CD4-positive, alpha-beta T cell treated with Interleukin-1 beta for 1 hour (primary cell): ENCODE results near the gene BDKRB2.

Experiments used
- DNase-seq, 2 donors: peaks; one replicate each; pipeline ENCODE4 v3.0.0-alpha.2; 2020 to 2022

The BDKRB2 gene

DNA sequence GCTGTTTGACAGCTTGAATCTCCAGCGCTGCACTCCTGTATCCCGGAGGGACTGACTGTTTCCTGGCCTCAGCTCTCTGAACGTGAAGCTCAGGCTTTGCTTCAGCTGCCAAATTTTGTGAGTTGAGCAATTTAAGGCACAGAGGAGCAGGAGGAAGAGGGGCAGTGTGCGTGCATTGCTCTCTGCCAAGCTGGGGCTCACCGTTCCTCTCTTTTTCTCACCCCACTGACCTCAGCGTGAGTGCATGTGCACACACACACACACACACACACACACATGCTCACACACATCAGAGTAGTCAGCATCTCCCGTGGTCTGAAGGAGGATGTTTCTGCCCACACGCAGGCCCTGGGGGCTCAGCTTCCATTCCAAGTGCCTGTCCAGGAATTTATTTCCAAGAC is 27.8 kb upstream of the BDKRB2 start:
- no peak for DNase-seq

DNA sequence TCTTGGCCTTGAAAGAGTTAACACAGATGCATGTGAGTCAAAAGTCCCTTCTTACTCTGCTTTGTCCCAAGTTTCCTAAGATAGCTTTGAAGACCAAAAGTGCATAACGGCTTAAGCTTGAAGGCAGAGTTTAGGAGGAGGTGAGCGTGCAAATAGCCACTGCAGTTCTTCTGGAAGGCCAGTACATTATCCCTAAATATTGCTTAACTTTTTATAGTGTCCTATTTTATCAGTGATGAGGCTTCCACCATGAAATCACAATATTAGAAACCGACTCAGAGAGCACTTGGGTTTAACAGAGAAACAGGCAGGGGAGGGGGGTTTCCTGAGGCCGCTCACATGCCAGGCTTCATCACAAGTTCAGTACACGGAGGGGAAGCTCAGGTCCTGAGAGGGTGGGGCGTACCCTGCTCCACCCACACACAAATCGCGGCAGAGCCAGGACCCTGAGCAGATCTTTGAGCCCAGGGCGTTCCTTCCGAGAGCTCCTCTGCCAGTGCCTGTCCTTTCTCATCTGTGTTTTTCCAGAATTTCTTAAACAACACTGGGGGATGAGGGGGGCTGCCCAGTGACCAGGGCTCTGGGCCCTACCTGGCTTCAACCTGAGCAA is 26.8 kb upstream of the BDKRB2 start:
- no peak for DNase-seq

DNA sequence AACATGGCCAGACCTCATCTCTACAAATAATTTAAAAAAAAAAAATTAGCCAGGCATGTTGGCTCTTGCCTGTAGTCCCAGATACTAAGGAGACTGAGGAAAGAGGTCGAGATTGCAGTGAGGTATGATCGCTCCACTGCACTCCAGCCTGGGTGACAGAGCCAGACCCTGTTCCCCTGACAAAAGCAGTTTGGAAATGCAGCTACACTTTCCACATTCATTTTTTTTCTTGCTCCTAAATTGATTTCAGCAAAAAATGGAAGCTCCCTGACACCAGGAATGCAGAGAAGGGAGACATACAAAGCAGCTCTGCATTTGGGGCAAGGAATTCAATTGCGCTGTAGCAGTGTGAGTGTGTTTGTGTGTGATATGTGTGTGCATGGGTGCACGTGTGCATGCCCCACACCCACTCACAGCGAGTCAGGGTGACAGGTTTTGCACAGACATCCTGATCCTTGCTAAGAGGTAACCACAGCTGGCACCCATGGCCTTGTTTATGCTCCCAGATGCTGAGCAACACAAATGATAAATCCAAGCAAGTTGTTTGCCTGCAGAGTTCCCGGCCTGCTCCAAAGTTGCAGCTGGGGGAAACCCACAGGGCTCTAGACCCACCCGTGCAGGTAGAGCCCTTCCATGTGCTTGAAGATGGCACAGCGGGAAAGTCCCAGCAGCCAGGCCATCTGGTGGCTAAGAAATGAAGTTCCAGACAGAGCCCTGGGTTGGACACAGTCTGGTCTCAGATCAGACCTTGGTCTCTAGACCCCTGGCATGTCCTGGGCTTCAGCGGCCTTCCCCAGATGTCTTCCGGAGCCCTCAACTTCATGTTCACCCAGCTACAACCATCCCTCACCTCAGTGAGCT is 25.9 kb upstream of the BDKRB2 start:
- no peak for DNase-seq

DNA sequence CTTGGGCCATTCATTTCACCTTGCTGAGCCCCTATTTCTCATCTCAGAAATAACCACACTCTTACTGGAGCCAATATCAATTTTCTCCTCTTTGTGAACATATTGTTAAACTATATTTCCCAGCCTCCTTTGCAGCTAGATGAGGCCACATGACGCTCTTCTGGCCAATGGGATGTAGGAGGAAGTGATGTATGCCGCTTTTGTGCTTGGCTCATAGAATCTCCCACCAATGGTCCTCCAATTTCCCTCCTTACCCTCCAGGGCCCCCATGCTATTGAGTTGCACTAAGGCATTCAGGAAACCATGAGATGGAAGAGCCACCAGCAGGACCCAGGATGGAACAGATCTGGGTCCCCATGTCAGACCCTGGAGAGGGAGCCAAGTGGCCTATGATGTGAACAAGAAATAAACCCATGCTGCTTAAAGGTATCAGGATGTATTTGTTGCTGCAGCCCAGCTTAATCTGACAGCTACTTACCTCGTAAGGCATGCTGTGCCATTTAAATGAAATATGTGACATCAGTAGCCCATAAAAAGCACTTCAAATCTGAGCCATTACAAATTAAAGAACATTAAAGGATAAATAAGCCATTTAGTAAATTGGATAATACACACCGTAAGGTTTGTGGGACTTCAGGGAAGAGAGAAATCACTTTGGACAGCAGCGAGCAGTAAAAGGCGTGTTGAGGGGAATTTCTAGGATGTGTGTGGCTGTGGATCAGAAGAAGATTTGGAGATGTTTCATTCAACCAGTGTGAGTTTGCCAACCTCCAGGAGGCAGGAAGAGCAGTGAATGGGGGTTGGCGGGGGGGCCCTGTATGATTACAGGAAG is 24.4 kb upstream of the BDKRB2 start:
- DNase-seq, result no peak

DNA sequence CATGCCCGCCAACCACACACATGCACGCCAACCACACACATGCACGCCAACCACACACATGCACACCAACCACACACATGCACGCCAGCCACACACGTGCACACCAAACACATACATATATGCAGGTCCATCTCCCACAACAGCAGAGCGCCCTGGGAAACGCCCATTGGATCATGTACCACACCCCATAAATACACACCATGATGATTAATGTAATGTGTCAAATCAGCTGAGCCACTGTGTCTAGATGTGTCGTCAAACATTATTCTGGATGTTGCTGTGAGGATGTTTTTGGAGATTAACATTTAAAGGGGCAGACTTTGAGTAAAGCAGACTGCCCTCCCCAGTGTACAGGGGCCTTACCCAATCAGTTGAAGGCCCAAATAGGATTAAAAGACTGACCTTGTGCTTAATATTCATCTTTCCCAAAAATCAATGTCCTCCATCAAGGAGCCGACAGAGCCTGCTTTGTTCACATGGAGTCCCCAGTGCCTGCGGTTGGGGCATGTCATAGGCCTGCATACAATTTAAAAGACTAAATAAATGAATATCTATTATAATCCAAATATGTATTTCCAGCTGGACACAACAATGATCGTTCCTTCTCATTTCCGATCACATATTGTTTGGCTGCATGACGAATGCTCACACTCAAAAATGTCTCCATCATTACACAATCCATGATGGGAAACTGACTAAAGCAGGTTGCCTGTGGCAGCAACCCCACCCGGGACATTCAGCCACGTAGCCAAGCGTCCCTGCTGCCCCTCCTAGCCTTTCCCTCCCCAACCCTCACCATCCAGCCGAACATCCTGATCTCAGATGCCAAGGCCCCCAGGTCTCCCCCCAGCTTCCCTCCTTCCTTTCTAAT is 23.2 kb upstream of the BDKRB2 start:
- no peak for DNase-seq

DNA sequence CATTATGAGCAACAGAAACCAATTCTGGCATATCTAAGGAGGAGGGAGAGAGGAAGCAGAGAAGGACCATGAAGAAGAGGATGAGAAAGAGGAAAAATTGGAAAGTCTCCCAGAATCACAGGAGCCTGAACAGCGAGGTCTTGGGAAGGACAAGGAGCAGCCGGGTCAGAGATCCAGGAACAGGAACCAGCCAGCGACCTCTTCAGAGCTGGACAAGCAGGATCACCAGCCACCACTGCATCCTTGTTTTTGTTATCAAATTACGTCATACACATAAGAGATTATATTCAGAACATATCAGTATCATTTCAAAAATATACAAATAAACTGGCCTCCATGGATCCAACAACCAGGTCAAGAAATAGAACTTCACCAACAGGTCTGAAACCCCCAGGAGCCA is 22.1 kb upstream of the BDKRB2 start:
- DNase-seq, result no peak

DNA sequence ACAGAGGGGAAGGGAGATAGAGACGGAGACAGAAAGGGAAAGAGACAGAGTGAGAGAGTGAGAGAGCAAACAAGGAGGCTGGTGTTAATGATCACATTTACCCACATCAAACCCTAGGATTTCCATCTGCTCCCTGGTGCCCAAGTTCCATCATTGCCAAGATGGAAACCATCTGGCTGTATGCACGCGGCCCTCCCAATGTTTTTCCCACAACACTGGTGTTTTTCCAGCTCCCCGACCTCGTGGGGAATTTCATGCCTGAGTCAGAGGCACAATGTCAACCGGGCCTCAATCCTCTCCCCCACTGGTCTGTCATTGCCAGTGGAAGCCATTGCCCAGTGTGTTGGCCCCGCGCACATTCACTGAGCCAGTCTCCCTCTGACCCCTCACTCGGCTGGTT is 19.9 kb upstream of the BDKRB2 start:
- DNase-seq, result no peak

DNA sequence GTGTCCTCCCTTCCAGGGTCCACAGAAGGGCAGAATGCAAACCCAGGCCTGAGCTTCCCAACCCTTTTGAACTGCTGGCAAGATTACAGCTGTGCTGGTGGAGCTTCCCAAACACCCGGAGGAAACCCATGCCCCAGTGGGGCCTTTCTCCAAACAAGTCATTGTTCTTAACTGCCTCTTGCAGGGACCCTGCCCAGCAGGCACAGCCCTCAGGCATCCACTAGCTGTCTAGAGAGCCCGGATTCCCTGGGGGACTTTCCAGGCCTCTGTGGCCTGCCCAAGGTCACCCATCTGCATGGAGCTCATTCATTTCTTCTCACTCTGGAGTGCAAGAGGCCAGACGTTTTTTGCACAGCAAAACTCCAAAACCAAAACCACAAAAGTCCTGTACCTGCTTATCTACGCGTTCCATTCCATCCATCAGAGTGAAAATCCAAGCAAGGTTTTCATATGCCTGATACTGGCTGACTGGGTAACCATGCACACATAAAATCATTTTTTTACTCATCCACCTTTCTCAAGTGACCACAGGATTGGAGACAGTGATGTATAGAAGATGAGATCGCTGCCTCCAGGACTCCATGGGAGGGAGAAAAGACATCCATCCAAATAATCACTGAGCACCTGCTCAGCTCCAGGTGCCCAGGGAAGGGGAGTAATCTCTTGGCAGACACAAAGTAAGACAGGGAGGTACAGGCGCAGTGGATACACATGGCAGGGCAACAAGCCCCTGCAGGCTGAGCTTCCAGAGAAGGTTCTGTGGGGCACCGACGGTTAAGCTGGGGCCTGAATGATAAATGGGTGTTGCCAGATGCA is 17.2 kb upstream of the BDKRB2 start:
- DNase-seq, result no peak

DNA sequence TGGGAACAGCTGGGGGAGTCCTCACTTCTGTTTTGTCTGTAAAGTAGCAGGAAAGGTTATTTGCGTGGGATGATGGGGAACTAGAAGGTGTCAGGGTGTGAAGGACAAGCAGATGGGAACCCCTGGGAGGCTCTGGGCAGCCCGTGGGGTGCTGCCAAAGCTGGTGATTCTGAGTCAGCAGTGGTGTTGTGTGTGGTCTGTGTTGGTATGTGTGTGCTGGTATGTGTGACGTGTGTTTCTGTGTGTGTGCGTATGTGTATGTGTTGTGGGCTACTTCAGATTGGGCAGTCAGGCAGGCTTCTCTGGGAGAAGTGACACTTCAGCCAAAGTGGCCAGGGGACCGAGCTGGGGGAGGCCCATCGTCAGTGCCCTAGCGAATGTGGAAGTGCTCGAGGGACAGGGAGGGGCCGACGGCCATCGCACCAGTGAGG is 15.3 kb upstream of the BDKRB2 start:
- DNase-seq, result no peak

DNA sequence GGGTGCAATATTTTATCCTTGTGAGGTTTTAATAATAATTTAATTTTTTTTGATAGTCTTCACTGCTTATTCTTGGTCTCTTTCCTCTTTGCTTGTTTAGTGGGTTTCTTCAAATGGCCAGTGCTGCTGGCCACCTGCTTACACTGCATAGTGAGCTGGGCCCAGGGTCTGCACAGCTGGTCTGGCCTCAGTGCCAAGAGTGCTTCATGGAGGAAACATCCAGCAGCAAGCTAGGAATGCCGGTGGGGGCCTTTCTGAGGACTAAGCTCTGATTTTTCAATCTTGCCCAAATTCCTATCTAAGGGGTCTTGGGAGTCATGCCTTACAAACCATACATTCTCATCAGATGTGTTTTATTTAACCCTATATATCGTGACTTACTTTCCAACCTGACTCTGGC is 13.3 kb upstream of the BDKRB2 start:
- no peak for DNase-seq

DNA sequence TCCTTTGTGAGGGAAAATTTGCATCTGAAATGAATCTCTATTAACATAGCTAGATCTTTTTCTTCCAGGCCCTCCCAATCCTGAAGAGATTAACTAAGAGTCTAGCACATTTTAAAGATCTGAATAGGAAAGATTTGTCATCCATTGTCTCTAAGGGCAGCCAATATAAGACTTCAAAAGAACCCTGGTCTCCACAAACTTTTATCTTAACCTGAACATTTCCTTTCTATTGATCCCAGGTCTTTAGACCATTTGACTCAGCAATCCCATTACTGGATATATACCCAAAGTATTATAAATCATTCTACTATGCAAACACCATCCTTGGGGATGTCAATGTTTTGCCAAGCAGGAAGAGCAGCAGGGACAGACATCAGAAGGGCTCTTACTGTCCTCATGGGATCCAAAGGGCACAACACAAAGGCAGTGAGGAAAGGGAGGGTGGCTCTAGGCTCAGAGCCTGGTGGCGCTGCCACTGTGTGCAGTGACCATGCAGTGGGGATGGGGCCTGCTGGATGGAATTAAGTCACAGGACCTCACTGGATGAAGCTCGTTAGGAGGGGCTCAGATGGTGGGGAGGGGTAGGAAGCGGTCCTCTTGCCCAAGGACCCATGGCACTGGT is 12.7 kb upstream of the BDKRB2 start:
- DNase-seq, result no peak

DNA sequence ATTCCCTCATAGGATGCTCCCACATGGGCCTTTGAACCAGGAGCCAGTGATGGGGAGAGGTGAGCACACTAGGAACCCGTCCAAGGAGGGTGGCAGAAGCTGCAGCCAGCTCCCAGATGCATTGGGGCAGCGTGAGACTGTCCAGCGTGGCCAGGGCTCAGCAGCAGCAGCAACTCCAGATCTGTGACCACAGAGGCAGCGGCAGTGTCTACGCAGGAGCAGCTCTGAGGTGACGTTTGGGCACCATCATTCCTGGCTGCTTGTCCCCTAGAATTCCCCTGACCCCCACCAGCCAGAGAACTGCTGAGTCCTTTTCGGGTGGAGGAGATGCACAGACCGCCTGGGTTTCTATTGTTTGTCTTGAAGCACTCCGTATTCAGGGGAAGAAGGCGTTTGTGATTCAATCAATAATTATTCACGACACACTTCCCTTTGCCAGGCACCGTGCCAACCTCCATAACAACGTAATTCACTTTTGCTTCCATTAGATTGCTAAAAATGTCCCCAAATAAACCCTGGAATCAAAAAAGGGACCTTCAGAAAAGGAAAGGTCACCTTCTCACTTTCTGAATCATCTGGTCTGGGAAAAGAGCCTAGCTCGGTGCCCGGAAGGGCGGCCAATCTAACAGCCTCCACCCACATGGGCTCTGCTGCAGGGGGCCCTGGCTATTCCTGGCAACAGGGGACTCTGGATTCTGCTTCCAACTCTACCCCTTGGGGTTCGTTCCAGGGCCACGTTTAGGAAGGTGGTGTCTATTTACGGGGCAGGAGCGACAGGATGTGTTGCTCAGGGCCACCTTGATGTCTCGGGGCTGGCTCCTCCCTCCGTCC is 11.4 kb upstream of the BDKRB2 start:
- DNase-seq, result no peak

DNA sequence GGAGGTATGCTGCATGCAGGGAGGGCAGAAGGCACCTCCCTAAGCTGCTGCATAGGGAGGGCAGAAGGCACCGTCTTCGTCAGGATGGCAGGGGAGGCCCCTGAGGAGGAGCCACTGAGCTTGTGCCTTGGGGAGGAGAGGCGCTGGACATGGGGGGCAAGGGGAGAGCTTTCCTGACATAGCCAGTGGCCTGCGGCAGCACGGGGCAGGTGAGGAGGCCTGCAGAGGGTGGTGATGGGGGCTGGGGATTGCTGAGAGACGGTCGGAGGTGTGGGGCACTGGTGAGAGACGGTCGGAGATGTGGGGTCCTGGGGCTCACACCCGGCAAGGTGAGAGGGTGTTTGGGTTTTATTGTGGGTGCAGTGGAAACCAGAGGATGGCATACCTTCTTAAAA is 10.4 kb upstream of the BDKRB2 start:
- DNase-seq, result no peak

DNA sequence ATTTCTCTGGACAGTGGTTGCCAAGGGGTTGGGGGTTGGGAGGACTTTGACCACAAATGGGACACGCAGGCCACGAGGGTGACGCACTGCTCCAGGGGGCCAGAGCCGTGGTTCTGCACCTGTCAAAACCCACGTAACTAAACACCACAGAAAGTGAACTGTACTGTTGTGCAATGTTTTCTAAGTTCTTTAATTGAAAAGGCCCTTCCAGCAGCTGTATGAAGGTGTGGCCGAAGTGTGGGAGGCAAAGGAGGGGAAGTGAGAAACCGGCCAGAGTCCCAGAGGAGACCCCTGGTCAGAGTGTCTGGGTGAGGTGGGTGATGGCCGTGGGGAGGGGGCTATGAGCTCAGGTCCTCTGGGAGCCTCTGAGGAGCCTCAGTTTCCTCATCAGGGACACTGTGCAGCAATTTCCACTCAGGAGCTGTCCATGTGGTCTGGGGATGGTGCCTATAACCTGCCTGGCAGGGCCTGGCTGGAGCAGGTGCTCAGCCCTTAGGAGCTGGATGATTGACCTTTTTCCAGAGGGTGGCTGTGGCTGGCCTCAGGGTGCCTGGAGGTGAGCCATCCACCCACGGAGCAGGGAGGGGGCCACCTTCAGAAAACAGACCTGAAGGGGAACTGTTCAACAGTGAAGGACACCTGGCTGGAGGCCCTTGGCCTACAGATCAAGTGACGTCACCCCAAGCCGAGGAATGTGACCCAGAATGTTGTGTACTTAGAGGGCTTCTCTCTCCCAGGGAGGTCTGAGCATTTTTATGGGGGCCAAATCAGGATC is 9.8 kb upstream of the BDKRB2 start:
- DNase-seq, result no peak

DNA sequence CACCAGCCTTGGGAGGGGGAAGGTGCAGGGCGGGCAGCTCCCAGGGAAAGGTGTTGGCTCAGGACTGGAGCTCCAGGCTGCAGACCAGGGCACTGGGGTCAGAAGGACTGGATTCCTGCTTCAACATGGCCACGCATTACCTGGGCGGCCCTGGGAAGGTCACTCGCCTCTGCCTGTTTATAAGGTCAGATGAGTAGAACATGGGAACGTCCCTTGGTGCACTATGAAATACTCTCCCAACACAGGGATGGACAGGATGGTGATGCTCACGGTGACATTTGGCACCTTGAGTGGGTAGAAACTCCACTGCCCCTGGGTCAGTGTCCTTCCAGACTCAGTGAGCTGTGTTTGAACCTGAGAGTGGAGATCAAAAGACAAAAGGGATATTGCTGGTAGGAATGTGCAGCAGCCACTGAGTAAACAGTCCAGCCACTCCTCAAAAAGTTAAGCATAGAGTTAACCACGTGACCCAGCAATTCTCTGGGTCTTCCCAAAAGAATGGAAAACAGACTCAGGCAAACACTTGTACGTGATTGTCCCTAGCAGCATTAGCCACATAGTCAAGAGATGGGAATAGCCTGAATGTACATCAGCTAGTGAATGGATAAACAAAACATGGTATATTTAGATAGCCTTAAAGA is 9.1 kb upstream of the BDKRB2 start:
- no peak for DNase-seq

DNA sequence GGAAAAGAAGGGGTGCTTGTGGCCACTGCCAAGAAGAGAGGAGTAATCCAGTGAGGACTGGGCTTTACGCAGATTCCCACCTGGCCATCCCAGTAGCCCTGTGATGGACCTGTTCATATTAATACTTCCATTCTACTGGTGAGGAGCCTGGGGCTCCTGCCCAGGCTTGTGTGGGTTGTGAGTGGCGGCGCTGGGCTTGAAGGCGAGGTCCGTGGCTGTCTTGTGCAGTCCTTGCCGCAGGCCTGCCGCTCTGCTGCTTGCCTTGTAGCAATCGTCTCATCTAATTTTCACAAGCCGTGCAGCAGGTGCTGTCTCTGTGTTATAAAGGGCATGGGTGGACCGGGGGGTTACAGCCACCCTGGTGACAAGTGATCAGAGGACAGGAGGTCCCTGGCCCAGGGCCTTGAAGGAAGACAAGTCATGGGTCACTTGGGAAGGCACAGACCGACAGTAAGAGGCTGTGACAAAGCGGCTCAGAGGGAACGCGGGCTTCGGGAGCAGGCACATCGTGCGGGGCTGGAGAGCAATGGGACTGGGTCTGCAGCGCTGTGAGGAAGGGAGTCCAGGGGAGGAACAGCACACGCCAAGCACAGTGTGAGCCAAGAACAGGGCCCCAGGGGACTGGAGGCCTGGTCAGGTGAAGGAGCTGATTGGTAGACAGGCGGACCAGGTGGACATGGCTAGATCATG is 7.3 kb upstream of the BDKRB2 start:
- DNase-seq, result no peak

DNA sequence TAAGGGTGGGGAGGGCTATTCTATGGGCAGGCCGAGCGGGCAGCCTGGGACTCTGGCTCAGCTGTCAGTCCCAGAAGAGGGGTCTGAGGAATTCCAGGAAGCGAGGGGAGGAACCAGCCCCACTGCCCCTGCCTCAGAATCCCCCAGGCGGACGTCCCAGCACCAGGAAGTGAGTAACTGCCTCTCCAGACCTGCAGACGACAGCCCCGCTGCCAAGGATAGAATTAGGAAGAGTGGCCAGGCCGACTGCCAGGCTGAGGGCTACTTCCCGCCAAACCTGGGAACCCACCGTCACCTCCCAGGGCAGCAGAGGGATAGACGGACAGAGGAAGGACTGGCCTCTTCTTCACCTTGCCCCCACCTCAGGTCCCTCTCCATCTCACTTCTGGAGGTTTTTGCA is 6.7 kb upstream of the BDKRB2 start:
- no peak for DNase-seq

DNA sequence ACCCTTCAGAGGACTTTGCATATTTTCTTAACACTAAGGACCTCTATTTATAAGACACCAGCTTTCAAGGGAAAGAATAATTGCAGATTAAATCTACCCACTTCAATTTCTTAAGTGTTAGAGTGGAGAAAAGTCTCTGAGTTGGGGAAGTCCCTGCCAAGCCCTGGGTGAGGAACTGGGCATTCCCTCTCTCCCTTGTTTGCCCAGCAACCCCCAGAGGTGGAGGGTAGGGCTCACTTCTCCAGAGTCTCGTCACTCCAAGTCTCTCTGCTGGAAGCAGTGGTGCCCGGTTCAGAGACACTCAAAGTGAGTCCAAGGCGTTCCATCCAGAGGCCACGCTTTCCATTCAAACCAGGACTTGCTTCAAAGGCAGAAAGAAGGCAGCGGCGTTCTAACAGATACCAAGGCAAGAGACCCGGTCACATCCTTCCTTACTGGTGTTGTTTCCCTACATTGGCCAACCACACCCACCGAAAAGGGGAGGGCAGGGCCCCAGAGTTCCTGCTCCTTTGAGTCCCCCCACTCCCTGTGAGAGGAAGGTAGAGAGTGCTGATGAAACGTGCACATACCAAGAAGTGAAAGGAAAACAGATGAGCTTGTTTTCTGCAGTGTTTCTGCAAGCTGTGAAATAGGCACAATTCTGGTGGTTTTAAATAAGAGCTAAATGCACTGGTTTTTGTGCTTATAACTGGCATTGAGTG is 6.1 kb upstream of the BDKRB2 start:
- no peak for DNase-seq
